Left forelimb (tissue), 1 donor: ENCODE results near the gene SUMO3.

Experiments used
- DNase-seq: peaks from one replicate; pipeline ENCODE4 v3.0.0-alpha.2; 2018; ENCODE audit warnings: low spot score

SUMO3 gene

DNA sequence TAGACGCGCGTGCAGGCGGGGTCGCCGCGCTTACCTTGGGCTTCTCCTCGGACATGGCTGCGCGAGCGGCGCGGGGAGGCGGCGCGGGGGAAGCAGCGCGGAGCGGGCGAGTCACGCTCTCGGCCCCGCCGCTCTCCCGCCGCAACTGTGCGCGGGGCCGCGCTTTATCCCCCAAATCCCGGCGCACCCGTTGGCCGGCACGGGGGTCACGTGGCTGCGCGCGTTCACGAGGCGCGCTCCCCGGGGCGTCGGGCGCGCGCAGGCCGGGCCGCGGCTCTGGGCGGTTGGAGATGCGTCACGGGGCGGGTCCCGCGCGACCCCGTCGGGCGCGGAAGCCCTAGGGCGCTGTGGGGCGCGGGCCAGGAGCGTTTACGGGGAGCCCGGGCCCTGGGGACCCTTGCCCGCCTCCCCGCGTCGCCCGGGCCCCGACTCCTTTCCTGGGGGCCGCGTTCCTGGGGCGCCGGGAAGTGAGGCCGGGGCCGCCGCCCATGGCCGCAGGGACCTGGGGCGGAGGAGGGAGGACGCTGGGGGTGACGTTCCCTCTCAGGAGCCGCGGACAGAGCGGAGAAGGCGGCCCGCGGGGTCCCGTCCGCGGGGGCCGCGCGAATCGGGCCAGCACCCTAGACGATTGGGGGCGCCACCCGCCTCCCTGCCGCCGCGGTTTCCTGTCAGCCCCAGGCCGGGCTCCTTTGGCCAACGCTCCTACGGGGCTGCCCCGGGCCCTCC is at the start of gene SUMO3:
SUMO3 (minus strand) TSS at position 149 of the 726 bp plus-strand sequence; CDS start at position 55, 94 bp downstream.
- DNase-seq = peak; percentile 93

DNA sequence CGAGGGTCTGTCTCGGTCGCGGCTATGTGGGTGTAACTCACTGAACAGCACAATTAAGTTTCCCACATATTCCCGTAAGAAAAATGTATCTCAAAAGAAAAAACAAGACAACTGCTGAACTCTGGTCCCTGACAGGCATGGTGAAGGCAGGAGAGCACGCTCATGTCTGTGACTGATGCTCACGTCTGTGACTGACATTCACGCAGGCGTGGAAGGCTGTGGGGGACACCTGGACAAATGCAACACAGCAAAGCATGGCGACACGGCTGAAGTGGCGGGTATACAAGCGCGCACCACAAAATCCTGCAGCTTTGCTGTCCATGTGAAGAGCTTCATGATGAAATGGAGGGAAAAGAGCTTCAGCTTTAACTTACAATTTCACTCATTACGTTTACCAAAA is 49.6 kb upstream of the SUMO3 start:
- DNase-seq = no peak

DNA sequence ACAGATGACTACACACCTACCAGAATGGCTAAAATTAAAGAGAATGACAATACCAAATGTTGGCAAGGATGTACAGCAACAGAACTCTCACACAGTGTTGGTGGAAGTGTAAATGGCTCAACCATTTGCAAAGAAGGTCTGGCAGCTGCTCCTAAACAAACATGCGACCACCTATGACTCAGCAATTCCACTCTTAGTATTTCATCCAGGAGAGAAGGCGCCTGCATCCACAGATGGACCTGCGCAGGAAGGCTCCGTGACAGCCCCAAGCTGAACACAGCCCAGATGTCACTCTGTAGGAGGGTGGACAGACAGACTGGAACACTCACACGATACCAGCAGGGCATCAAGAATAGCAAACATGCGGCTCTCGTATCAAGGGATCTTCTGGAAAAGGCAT is 48.9 kb upstream of the SUMO3 start:
- no peak for DNase-seq

DNA sequence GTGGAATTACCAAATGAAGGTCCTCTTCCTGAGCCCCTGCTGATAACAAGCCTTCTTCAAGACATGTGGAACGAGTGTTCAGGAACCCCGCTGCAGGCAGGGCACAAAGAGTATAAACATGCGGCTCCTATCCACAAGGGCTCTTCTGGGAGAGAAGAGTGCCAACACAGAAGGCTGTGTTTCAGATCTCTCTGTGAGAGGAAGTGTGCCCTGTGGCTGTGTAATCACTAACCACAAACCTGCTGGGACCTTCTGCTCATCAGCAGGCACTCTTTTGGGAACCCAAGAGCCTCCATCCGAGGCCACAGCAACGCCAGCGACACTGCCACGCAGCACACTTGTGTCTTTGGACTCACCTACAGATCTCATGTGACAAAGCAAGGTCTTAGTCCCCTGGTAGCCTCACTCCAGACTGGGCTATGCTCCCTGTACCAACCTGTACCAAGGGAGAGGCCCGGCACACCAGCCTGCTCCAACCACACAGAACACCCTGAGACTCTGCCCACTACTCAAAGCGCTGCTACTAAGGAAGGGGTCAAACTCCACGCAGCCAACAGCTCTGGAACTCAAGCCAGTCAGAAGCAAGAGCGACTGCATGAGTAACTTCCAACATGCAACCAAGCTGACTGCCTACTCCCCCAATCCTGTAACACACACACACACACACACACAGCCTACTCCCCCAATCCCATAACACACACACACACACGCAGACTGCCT is 47.9 kb upstream of the SUMO3 start:
- no peak for DNase-seq

DNA sequence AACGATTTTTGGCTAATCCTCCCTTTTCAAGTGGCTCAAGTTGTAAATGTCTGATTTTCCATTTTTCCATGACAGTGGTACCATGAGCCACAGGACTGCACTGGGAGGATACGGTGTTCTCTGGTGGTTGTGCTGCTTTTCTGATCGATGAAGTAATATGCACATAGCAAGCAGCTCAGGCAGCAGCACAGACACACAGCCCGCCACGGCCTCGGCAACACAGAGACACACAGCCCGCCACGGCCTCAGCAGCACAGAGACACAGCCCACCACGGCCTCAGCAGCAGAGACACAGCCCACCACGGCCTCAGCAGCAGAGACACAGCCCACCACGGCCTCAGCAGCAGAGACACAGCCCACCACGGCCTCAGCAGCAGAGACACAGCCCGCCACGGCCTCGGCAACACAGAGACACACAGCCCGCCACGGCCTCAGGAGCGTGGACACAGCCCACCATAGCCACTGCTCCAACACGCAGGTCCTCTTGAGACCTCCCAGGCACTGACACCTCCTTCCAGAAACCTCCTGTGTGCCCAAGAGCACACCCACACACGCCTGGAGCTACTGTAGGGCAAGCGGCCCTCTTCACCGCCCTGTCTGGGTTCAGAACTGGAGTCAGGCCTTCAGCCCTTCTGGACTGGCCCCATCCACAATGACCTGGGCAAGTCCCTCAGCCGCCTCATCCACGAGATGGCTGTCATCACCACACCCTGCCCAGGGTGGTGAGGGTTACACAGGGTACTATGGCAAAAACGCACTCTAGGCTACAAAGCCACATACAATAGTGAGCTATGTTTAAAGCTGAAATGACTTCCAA is 45.2 kb upstream of the SUMO3 start:
- DNase-seq = no peak

DNA sequence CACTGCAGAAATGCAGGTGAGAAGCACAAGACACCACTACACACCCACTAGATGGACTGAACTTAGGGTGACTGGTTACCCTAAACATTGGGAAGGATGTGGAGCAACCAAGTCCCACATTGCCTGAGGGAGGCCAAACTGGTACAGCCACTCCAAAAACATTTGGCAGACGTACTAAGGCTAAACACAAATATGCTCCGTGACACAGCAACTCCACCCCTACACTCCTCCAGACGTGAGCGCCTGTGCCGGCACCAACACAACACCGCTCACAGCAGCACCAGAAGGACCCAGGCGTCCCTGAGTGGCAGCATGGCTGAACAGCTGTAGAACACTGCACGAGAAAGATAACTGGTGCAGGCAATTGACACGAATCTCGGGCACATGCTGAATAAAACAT is 40.9 kb upstream of the SUMO3 start:
- no peak for DNase-seq

DNA sequence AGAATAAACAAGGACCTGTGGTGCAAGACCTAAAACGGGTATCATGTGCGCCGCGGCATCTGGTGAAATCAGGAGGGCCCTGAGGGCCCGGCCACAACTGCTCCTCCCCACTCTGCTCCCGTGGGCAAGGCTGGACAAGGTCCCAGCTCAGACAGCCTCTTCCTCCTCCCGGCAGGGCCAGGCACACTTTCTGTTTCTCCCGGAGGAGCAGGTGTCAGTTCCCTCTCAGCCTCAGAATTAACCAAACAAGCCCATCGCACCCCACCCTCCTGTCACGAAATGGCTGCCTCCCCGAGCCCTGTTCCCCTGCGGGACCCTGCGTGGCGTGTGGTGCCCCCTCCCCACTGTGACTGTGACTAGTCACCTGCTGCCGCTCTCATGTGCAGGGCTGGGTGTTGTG is 40.4 kb upstream of the SUMO3 start:
- DNase-seq = no peak

DNA sequence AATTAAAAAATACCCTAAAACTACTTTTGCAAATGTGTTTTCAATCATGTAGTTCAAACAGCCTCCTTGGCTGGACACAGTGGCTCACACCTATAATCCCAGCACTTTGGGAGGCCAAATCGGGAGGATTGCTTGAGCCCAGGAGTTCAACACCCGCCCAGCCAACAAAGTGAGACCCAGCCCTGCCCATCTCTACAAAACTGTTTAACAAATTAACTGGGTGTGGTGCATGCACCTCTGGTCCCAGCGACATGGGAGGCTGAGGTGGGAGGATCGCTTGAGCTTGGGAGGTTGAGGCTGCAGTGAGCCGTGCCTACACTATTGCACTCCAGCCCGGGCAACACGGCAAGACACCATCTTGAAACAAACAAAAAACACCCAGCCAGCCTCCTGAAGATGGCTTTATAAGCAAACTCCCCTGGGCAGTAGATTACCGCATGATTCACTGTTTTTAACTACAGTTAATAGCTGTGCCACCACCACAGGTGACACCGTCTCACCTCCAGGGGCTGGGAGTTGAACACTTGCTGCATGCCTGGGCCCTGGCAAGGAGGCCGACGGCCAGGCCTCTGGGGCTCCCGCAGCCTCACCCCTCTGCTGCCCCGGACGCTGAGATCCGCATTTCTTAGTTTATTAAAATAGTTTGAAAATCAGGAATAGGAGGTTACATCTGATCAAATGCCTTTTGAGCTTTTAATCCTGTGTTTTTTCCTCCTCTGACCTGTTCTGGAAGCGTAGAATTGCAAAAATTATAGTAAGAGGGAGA is 39.4 kb upstream of the SUMO3 start:
- DNase-seq = no peak

DNA sequence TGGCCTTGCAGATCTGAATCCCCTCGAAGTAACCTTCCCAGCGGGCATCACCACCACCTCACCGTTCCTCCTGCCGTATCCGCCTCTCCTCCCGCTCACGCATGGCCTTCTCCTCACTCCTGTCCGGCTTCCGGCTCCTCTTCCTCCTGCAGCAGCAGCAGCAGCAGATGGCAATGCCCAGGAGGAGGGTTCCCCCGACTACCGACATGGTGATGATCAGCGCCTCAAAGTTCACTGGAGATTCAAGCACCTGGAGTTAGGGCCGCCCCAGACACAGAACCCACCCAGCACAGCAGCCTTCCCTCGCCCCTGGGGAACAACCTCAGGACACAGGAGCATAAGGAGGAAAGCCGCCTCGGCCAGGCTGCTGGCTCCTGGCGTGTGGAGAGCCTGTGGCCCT is 38.3 kb upstream of the SUMO3 start:
- no peak for DNase-seq

DNA sequence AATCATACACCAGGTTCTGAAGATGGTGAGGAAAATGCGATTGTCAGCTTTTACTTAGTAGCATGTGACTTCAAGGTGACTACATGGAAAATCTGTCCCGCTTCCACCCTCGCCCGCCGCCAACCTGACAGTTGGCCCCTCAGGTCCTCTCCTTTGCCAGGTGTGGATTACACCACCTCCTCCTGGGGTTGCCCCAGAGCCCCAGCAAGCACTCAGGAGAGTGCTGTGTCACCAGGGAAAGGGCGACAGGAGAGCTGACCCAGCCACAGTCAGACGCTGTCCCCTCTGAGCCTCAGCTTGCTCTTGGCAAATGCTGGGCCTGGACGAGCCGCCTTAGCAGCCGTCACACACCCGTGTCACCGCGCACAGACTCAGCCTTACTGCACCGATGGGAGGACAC is 37.7 kb upstream of the SUMO3 start:
- DNase-seq = no peak

DNA sequence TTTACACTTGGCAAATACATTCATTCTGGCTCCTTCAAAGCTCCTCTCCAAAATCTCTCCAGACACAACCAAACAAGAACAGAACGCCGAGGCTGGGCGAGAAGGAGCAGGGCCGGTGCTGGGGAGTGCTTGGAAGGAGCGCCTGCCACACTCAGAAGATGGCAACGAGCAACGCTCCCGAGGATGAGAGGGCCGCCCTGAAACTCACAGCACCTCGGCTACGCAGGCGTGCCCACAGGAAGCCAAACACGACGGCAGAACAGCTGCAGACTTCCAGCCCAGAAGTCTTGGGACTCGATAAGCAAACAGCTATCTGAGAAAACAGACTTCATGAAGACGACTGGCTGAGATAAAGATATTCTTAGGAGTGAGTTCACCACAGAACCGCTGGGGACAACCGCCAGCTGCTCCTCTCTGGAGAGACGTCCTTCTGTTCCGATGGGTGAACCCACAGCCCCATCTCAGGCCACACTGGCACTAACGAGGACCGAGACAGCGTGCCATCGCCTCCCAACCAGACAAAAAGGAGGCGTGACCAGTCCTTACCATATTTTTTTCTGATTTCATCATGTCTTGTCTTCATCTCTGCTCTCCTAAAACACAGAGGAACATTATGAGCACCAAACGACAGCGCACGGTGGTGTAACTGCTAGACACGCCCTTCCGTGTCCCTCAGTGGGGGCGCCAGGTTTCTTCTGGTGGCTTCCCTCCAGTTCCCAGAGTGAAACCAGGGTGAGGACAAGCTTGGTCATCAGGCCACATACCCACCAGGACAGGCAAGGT is 37.0 kb upstream of the SUMO3 start:
- DNase-seq = no peak

DNA sequence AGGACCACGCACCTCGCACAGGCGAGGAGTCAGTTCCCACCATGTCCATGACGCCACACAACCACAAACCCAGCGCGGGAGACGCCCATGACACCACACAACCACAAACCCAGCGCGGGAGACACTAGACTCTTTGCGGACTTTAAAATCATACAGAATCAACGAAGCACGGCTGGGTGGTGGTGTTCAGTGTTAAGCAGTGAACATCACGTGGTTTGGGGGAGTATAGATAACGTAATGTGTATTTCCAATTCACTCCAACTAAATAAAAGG is 36.5 kb upstream of the SUMO3 start:
- DNase-seq = no peak

DNA sequence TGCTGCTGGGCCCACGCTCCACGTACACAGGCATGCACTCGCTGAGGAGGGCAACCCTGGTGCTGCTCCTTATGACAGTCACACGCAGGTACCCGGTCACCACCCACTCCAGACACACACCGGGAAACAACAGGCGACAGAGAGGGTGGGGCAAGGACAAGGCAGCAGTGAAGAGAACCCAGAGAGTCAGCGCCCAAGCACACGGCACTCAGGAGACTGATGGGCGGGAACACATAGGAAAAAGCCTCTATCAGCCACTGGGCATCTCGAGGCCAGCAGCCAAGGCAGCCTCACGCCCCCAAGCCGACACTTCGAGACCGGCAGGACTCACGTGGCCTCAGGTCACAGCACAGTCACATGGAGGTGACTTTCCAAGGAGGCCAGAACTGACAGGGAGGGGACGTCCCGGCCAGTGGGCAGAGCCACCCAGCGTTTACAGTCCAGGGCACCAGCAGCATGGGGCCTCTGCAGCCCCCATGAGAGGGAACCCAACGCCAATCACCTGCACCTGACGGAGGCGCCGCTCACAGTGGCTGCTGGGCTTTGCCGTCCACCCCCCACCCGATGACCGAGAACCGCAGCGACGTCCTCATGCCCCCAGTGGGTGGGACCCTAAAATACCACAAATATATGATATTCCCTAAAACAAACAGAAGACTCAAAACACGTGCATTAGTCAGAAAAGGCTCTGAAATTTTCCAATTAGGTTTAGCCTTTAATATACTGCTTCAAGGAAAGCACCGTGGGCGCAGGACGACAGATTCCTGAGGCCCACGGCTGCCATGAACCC is 35.9 kb upstream of the SUMO3 start:
- no peak for DNase-seq

DNA sequence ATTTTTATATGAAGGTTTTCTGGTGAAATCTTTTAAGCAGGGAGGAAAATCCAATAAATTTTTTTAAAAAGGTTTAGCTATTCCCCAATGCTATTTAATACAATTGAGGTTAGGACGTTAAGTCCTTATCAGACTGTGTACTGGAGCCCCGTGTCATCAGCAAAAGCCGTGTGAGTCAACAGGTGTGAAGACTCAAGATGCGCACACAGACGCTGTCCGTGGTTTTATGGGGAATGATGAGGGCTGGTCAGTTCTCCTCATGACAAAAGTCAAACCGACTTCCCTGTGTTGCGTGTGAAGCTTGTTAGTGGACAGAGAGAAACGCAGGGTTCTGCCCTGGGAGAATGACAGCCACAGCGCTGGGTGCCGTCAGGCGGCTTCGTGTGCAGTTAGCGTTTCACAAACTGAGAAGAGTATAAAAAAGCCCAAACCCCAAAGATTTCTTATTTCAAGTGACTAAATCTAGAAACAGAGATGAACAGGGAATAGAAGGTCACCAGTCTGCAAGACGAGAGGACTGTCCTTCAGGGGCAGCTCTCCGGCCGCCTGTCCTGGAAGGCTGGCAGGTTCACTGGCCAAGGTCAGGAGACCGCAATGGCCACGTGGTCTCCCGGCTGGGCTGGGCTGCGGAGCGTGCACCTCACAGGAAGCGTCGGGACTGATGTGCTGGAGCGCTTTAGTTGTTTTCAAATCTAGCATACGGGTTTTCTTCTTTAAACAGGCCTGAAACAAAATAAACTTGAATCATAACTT is 33.2 kb upstream of the SUMO3 start:
- no peak for DNase-seq

DNA sequence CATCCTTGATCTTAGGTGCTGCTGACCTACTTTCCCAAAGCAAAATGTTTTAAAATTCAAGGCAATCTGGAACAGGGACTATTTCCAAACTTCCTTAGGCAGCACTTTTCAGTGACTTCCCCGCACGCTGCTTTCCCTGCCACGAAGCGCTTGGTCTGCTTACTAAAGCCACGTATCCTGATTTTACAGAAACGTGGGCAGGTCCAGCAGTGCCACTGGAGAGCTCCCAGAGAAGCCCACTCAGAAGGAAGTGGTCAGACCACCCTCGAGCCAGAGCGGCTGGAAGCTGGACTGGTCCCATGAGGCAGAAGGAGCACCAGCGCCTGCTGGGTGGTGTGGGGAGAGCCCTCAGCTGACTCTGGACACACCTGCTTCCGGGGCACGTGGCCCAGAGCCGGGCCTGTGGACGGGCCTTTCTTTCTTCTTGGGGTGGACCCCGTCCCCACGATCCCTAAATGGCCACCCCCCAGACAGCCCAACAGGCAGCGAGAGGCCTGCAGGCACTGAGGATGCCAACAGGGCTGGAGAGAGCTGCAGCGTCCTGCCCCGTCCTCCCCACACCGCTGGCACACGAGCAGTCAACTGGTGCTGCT is 32.4 kb upstream of the SUMO3 start:
- DNase-seq = no peak

DNA sequence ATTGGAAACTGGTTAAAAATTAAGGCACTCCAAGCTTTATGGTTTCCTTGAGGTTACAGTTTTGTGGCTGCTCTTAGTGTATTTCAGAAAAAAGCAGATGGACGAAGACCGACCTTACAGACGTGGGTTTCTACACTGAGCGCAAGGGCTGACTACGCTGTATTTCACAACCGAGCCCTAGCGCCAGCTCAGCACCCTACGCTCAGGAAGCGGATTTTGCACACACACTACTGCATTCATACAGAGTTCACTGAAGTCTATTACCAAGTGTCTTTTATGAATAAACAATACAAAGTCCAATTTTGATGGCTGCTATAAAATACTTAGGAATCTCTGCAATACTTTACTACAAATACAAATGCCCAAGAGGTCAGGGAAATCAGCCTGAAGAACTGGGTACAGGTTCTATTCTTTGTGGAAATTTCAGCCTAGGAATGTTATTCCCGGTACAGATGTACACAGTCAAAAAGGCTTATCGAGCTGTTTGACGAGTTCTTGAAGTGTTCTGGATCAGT is 31.8 kb upstream of the SUMO3 start:
- no peak for DNase-seq

DNA sequence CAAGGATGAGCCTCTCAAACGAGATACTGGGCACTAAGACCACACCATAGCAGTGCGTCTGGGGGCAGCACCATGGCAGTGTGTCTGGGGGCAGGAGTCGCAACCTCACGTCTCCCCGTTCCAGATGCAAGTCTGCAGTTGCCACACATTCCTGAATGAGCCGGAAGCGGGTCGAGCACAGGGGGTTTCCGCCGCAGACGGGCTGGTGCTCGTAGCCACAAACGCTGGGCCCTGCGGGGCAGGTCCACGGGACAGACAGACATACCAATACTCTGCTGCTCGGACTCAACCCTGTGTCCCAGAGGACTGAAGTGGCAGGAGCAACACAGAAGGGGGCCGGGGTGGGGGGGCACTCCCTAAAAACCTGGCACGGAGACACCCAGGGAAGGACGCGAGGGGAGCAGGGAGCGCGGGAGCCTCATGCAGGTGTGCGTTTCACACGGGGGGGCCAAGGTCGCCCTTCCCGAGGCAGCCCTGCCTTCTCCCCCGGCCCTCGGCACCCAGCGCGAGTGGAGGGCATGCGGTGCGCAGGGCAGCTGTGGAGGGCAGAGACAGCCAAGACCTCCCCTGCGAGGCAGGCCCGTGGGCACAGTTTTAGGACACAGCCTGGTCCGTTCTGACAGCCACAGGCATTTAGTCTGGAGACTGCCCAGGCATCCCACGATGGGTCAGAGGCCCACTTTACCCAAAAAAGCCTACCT is 31.1 kb upstream of the SUMO3 start:
- no peak for DNase-seq

DNA sequence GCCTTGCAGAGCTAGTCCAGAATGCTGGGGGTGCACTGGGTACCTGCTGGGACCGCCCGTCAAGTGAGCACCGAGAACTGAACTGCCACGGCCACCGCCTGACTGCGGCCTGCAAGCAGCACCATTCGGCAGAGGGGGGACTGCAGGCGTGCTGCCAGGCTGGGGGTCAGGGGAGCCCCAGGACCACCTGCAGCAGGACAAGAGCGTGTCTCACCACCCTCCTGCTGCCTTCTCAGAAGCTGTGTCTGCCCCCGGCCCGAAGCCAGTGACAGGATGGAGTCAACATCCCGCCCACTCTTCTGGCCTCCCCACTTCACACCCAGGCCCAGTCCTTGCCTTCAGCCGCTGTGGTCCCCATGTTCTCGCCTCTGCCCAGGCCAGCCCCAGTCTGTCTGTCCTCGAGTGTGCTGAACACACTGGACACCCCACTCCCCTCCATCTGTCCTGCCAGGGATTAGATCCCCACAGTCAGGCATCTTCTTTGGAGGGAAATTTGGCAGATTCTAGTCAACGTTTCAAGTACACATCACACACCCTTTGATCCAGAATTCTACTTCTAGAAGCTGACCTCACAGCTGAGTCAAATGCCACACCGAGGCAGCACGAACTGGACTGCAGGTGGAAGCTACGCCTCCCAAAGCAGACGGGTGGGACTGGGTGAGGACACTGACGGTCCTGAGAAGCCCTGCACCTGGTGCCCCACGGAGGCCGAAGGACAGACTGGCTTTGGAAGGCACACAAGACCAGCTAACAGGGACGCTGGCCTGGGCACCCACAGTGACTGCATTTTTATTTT is 29.6 kb upstream of the SUMO3 start:
- no peak for DNase-seq
